Trophoblast cell (in vitro differentiated cells and primary cell): Measurements from ENCODE around the gene IQCN.

ENCODE experiments used
- DNase-seq, 2 donors: peaks; one replicate each; pipeline ENCODE4 v3.0.0-alpha.2; 2016
- H2AFZ ChIP-seq: 2 replicates; pipeline ENCODE4 v1.6.1; 2013; ENCODE audit warnings: low read length, moderate library complexity, mild to moderate bottlenecking; ENCODE audit not compliant: insufficient read depth, poor library complexity
- H2AK5ac ChIP-seq: 2 replicates; pipeline ENCODE4 v1.6.1; 2013; ENCODE audit warnings: mild to moderate bottlenecking, low read length
- H2BK120ac ChIP-seq: 2 replicates; pipeline ENCODE4 v1.6.1; 2013; ENCODE audit warnings: low read length, mild to moderate bottlenecking, moderate library complexity; ENCODE audit not compliant: insufficient read depth, poor library complexity
- H2BK12ac ChIP-seq: 2 replicates; pipeline ENCODE4 v1.6.1; 2013; ENCODE audit warnings: mild to moderate bottlenecking, low read length, moderate library complexity
- H2BK5ac ChIP-seq: 2 replicates; pipeline ENCODE4 v1.6.1; 2013; ENCODE audit warnings: low read length, low read depth, moderate library complexity, mild to moderate bottlenecking; ENCODE audit not compliant: poor library complexity
- H3K14ac ChIP-seq: 2 replicates; pipeline ENCODE4 v1.6.1; 2013; ENCODE audit warnings: mild to moderate bottlenecking, low read length
- H3K18ac ChIP-seq: 2 replicates; pipeline ENCODE4 v1.6.1; 2013; ENCODE audit warnings: mild to moderate bottlenecking, low read length
- H3K23ac ChIP-seq: 2 replicates; pipeline ENCODE4 v1.6.1; 2013; ENCODE audit warnings: low read length
- H3K27ac ChIP-seq: 2 replicates; pipeline ENCODE4 v1.5.1; 2013; ENCODE audit warnings: low read depth, mild to moderate bottlenecking, inconsistent platforms, low read length, moderate library complexity
- H3K27me3 ChIP-seq: 2 replicates; pipeline ENCODE4 v1.6.1; 2013; ENCODE audit warnings: inconsistent platforms, mild to moderate bottlenecking, low read length, moderate library complexity; ENCODE audit not compliant: insufficient read depth
- H3K36me3 ChIP-seq, 2 experiments: 1 replicate in 1 of 2; 2 replicates in 1 of 2; pipeline ENCODE4 v1.6.1; 2013; ENCODE audit warnings: low read length in 2 of 2, mild to moderate bottlenecking in 2 of 2, moderate library complexity in 1 of 2; ENCODE audit not compliant: insufficient read depth in 2 of 2, control insufficient read depth in 1 of 2
- H3K4ac ChIP-seq: 2 replicates; pipeline ENCODE4 v1.6.1; 2013; ENCODE audit warnings: low read depth, mild to moderate bottlenecking, low read length, moderate library complexity
- H3K4me1 ChIP-seq, 2 experiments: 1 replicate in 1 of 2; 2 replicates in 1 of 2; pipeline ENCODE4 v1.6.1; 2013; ENCODE audit warnings: low read length in 2 of 2, mild to moderate bottlenecking in 2 of 2, moderate library complexity in 1 of 2; ENCODE audit not compliant: insufficient read depth in 2 of 2, control insufficient read depth in 1 of 2
- H3K4me2 ChIP-seq: 2 replicates; pipeline ENCODE4 v1.6.1; 2013; ENCODE audit warnings: inconsistent platforms, mild to moderate bottlenecking, low read length, moderate library complexity
- H3K4me3 ChIP-seq: 2 replicates; pipeline ENCODE4 v1.5.1; 2013; ENCODE audit warnings: mild to moderate bottlenecking, low read depth, low read length, inconsistent platforms
- H3K79me1 ChIP-seq: one replicate; pipeline ENCODE4 v1.6.1; 2013; ENCODE audit warnings: low read length
- H3K79me2 ChIP-seq: 2 replicates; pipeline ENCODE4 v1.6.1; 2013; ENCODE audit warnings: low read length, mild to moderate bottlenecking; ENCODE audit not compliant: control insufficient read depth, insufficient read depth, poor library complexity
- H3K9ac ChIP-seq: 2 replicates; pipeline ENCODE4 v1.6.1; 2013; ENCODE audit warnings: mild to moderate bottlenecking, low read length
- H3K9me3 ChIP-seq: 2 replicates; pipeline ENCODE4 v1.6.1; 2013; ENCODE audit warnings: low read depth, mild to moderate bottlenecking, control low read depth, inconsistent platforms, low read length; ENCODE audit not compliant: insufficient read depth
- H4K12ac ChIP-seq: 2 replicates; pipeline ENCODE4 v1.6.1; 2013; ENCODE audit warnings: low read depth, mild to moderate bottlenecking, low read length, moderate library complexity
- H4K8ac ChIP-seq: 2 replicates; pipeline ENCODE4 v1.6.1; 2013; ENCODE audit warnings: low read depth, mild to moderate bottlenecking, low read length, moderate library complexity
- H4K91ac ChIP-seq: one replicate; pipeline ENCODE4 v1.6.1; 2013; ENCODE audit warnings: low read depth, mild to moderate bottlenecking, low read length, moderate library complexity
- WGBS: extraction: QIAGEN DNeasy Blood & Tissue Kit; methylation state at CpG from one replicate; pipeline ENCODE4 v1.1.7; 2013; ENCODE audit warnings: missing lambda C conversion rate; ENCODE audit not compliant: insufficient read length, insufficient coverage; ENCODE audit errors: extremely low coverage; 5-methylcytosine and 5-hydroxymethylcytosine counted together

Gene IQCN

DNA sequence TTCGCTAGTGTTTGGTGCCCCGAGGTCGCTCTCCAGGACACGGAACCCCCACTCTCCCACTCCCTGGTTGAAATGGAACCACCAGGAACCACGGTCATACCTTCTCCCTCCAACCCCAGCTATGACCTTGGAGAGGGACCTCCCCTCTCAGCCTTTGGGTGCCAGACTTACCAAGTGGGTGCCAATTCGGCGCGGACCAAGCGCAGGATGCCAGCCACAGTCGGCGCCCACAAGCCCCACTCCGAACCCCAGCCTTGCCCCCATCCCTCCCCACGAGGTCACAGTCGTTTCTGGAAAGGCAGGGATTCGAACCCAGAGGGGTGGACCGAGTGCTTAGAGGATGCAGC lies 48.9 kb downstream of the IQCN start:
- no peak overlapping the region for H3K4me3 ChIP-seq
- peak overlapping the region; percentile 82 for H4K91ac ChIP-seq
- no peaks in the 10 kb centered on the region for H3K36me3 ChIP-seq
- H2BK5ac ChIP-seq = no peak overlapping the region
- H3K4me2 ChIP-seq = peak overlapping the region; percentile 71
- no peak overlapping the region for H3K4ac ChIP-seq
- no peak overlapping the region for H3K9ac ChIP-seq
- peaks cover 10% of the 10 kb centered on the region for H3K79me1 ChIP-seq
- H2BK120ac ChIP-seq = no peak overlapping the region
- no CpG with 5 or more reads among the region's 16 CpGs for WGBS
- no peak overlapping the region for H2AK5ac ChIP-seq
- H3K18ac ChIP-seq = no peak overlapping the region
- DNase-seq = no peak
- H3K4me1 ChIP-seq = peaks cover 7 to 10% of the 10 kb centered on the region in 2 experiments
- peaks cover 7% of the 10 kb centered on the region for H3K27me3 ChIP-seq
- peaks cover 3% of the 10 kb centered on the region for H3K79me2 ChIP-seq
- no peak overlapping the region for H4K8ac ChIP-seq
- no peak overlapping the region for H2BK12ac ChIP-seq
- no peak overlapping the region for H3K23ac ChIP-seq
- H3K27ac ChIP-seq = no peak overlapping the region
- no peak overlapping the region for H4K12ac ChIP-seq
- H3K14ac ChIP-seq = no peak overlapping the region
- H3K9me3 ChIP-seq = no peaks in the 10 kb centered on the region
- H2AFZ ChIP-seq = peak overlapping the region; percentile 84

DNA sequence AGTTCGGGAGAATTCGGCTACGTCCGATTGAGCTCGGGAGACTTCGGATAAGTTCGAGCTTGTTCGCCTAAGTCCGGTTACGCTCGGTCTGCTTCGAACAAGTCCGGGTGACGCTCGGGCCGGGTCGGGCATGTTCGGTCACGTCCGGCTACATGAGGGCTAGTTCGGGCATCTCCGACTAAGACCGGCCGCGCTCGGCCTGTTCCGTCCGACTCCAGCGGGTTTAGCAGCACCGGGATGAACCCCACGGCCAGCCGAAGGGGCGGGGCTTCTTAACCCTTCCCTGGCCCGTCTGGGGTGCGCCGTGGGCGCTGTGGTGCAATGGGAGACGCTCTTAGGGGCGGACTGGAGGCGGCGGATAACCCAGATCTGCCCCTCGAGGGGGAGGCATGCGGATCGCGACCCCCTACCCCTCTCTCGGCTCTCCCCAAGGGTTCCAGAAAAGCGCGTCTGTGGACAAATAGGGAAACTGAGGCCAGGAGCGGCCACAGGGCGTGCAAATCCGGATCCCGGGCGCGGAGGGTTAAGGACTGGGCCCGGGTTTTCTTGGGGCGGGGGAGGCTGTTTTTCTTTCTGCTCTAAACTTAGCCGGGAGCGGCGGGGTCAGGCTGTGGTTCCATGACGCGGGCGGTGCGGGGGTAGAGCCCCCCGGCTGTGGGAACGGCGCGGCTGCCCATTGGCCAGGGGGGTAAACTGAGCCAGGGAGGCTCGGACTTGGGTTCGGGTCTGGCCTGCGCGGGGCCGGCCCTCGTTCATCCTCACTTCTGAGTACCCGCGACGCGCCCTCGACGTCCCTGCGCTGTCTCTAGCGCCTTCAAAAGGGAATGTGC lies 49.5 kb downstream of the IQCN start:
- no peak overlapping the region for H3K23ac ChIP-seq
- peak overlapping the region; percentile 17 for H2BK5ac ChIP-seq
- H3K9me3 ChIP-seq = no peaks in the 10 kb centered on the region
- peak overlapping the region; percentile 84 for H2AFZ ChIP-seq
- peak overlapping the region; percentile 95 for H4K8ac ChIP-seq
- no peaks in the 10 kb centered on the region for H3K36me3 ChIP-seq
- H4K91ac ChIP-seq = peak overlapping the region; percentile 90
- peak overlapping the region; percentile 72 for H3K4me2 ChIP-seq
- peak overlapping the region; percentile 44 for H3K4ac ChIP-seq
- peak; percentile 98 to 100 for DNase-seq
- peaks cover 7% of the 10 kb centered on the region for H3K27me3 ChIP-seq
- peaks cover 7 to 10% of the 10 kb centered on the region in 2 experiments for H3K4me1 ChIP-seq
- peaks cover 3% of the 10 kb centered on the region for H3K79me2 ChIP-seq
- no peak overlapping the region for H2AK5ac ChIP-seq
- no CpG with 5 or more reads among the region's 81 CpGs for WGBS
- H2BK12ac ChIP-seq = no peak overlapping the region
- peaks cover 10% of the 10 kb centered on the region for H3K79me1 ChIP-seq
- H3K9ac ChIP-seq = peak overlapping the region; percentile 72
- peak overlapping the region; percentile 69 for H3K14ac ChIP-seq
- peak overlapping the region; percentile 81 for H4K12ac ChIP-seq
- peak overlapping the region; percentile 72 for H3K4me3 ChIP-seq
- H3K18ac ChIP-seq = peak overlapping the region; percentile 27
- H3K27ac ChIP-seq = peak overlapping the region; percentile 40
- H2BK120ac ChIP-seq = peak overlapping the region; percentile 34

DNA sequence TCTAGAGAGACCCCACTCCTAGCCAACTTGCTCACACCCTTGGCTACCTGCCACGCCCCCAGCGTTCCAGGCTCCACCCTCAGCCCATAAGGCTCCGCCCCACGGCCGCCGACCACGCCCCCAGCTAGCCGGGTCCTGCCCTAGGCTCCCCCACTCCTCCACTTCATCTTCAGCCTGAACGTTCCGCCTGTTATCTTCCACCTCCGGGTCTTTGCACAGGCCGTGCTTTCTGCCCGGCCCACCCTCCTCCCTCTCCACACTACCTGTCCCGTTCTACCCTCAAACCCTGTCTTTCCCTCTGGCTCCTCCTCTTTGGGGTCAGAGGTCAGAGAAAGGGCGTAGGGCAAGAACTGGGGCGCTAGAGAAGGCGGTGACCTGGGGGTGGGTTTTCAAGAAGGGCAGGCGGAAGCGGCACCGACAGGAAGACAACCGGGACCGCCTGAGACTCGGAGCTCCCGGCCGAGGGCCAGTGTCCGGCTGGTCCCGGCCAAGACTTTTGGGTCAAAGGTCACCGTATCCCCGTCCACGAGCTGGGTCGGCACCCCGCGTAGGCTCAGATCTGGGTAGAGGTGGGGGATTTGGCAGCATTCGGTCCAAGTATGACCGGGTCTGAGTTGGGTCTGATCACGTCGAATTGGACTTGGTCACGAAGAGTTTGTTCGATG lies 50.3 kb downstream of the IQCN start:
- DNase-seq = peak in 1 of 2 donors; percentile 21
- peak overlapping the region; percentile 68 for H3K9ac ChIP-seq

GRCh38 chr19:18221815-18222725 lies 52.2 kb downstream of the IQCN start:
- Histone ChIP-seq H3K14ac (no peak overlapping the region), H3K79me2 (peaks cover 3% of the 10 kb centered on the region), H3K23ac (no peak overlapping the region), H3K4me3 (no peak overlapping the region), H2BK12ac (no peak overlapping the region), H2BK120ac (no peak overlapping the region), H3K27me3 (peaks cover 7% of the 10 kb centered on the region), H3K4ac (no peak overlapping the region), H3K27ac (no peak overlapping the region), H3K9ac (no peak overlapping the region), H3K36me3 (no peaks in the 10 kb centered on the region), H3K4me2 (no peak overlapping the region), H4K12ac (no peak overlapping the region), H3K4me1 (peaks cover 7 to 10% of the 10 kb centered on the region in 2 experiments), H2AFZ (no peak overlapping the region), H3K18ac (no peak overlapping the region), H2AK5ac (no peak overlapping the region), H3K79me1 (peaks cover 10% of the 10 kb centered on the region), H4K8ac (no peak overlapping the region), H2BK5ac (no peak overlapping the region), H4K91ac (no peak overlapping the region), H3K9me3 (no peaks in the 10 kb centered on the region)
- no peak for DNase-seq
- WGBS = 80% methylated on average over 1 of the region's 25 CpGs

More for the DNA sequence above, 50.3 kb downstream of the IQCN start:
- peaks cover 7 to 10% of the 10 kb centered on the region in 2 experiments for H3K4me1 ChIP-seq
- peak overlapping the region; percentile 90 for H4K91ac ChIP-seq
- peak overlapping the region; percentile 25 for H3K4ac ChIP-seq
- no peaks in the 10 kb centered on the region for H3K36me3 ChIP-seq
- H2AK5ac ChIP-seq = no peak overlapping the region
- H3K27ac ChIP-seq = peak overlapping the region; percentile 40
- peak overlapping the region; percentile 81 for H4K12ac ChIP-seq
- H3K4me3 ChIP-seq = peak overlapping the region; percentile 72
- peak overlapping the region; percentile 95 for H4K8ac ChIP-seq
- H2BK5ac ChIP-seq = peak overlapping the region; percentile 34
- peaks cover 10% of the 10 kb centered on the region for H3K79me1 ChIP-seq
- peaks cover 3% of the 10 kb centered on the region for H3K79me2 ChIP-seq
- no peak overlapping the region for H3K23ac ChIP-seq
- H3K9me3 ChIP-seq = no peaks in the 10 kb centered on the region
- WGBS = no CpG with 5 or more reads among the region's 39 CpGs
- peak overlapping the region; percentile 9 for H2BK12ac ChIP-seq
- H3K18ac ChIP-seq = peak overlapping the region; percentile 87
- H3K4me2 ChIP-seq = peak overlapping the region; percentile 72
- peak overlapping the region; percentile 83 for H2AFZ ChIP-seq
- peaks cover 7% of the 10 kb centered on the region for H3K27me3 ChIP-seq
- H3K14ac ChIP-seq = peak overlapping the region; percentile 75
- H2BK120ac ChIP-seq = peak overlapping the region; percentile 45
